ENCODE data around the gene SUSD3.
"Not testable (repeated sequence)": the region's sequence is repeated elsewhere in the genome, so short reads cannot be mapped to it uniquely, and the experiment has no call there.

The SUSD3 gene

GRCh38 chr9:93114169-93114983 lies 55.9 kb downstream of the SUSD3 start:
- no peak for DNase-seq

GRCh38 chr9:93114984-93115335 lies 56.5 kb downstream of the SUSD3 start:
- DNase-seq = no peak

DNA sequence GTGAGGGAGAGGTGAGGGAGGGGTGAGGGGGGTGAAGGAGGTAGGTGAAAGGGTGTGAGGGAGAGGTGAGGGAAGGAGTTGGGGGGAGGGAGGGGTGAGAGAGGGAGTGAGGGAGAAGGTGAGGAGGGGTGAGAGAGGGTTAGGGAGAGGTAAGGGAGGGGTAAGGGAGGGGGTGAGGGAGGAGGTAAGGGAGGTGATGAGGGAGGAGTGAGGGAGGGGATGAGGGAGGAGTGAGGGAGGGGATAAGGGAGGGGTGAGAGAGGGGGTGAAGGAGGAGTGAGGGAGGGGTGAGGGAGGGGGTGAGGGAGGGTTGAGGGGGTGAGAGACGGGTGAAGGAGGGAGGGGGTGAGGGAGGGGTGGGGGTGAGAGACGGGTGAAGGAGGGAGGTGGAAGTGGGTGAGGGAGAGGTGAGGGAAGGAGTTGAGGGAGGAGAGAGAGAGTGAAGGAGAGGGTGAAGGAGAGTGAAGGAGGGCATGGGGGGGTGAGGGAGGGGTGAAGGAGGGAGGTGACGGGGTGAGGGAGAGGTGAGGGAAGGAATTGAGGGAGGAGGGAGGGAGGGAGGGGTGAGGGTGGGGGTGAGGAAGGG lies 57.1 kb downstream of the SUSD3 start:
- DNase-seq = no peak

- DNase-seq = no peak
Measured at GRCh38 chr9:93116072-93116961, 57.8 kb downstream of the SUSD3 start.

DNA sequence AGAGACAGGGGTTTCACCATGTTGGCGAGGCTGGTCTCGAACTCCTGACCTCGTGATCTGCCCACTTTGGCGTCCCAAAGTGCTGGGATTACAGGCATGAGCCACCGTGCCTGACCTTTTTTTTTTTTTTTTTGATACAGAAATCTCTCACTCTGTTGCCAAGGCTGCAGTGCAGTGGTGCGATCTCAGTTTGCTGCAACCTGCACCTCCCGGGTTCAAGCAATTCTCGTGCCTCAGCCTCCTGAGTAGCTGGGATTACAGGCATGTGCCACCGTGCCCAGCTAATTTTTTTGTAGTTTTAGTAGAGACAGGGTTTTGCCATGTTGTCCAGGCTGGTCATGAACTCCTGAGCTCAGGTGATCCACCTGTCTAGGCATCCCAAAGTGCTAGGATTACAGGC lies 59.0 kb downstream of the SUSD3 start:
- not testable (repeated sequence) for DNase-seq

DNA sequence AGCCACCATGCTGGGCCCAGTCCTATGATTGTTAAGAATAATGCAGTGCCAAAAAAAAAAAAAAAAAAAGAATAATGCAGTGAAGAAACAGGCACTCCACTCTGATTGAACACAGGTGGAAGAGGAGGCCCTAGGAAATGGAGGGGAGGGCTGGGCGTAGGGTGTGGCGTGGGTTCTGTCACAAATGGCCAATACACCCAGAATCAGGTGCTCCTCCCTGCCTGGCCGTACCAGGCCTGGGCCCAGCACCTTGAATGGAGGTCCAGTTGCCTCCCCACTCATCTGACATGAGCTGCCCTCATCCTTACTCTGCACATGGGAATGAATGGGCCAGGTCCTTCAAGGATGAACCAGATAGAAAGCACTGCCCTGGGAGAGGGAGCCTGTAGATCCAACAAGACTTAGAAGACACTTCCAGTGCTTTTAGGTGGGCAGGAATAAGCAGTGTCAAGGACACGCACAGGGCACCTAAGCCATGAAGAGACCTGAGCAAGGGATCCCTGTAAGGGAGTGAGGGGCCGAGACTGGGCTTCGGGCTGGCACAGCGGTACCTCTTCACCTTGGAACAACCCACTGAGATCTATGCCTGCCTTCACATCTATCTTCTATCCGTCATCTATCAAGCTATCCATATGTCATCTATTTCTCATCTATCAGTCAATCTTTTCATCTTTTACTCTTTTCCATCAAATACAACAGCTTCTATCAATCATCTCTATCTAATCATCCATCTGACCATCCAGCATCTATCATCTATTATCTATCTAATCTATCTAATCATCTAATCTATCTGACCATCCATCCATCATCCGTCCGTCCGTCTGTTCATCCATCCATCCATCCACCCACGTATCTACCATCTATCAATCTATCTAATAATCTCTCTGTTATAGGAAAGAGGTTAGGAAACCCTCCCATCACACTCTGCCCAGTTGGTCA lies 59.7 kb downstream of the SUSD3 start:
- DNase-seq = no peak

DNA sequence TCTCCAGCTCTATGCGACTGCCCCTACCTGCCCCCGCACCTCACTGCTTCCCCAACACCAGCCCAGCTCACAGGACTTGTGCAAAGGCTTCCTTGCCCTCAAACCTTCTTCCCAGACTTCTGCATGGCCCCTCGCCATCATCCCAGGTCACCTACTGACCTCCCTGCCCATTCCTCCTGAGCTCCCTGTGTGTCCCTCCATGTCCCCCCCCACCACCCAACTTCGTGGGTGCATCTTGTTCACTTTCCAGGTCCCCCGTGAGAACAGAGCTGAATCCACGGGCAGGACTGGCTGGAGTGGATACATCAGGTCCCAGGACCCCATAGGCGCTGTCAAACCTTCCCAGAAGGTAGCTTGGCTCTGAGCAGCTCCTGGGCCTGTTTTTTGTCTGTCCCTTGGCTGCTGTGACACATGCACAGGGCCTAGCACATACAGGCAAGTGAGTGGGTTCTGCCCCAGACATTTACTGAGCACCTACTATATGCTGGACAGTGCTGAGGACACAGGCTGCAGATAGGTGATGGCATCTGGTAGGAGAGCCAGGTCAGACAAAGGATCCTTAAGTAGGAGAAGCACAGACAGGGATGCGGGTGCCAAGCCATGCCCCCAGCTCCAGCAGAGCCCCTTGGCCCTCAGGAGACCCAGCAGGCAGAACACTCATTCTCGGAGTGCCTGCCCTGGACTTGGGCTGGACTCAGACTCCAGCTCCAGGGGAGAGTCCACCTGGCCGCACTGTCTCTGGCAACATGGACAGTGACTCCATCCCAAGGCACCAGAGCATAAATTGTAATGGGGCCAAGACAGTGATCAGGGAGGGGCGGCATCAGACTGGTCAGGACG lies 60.6 kb downstream of the SUSD3 start:
- no peak for DNase-seq

- DNase-seq = no peak
Measured at GRCh38 chr9:93119703-93119952, 61.1 kb downstream of the SUSD3 start.

GRCh38 chr9:93119953-93120845 lies 61.7 kb downstream of the SUSD3 start:
- DNase-seq = no peak

DNA sequence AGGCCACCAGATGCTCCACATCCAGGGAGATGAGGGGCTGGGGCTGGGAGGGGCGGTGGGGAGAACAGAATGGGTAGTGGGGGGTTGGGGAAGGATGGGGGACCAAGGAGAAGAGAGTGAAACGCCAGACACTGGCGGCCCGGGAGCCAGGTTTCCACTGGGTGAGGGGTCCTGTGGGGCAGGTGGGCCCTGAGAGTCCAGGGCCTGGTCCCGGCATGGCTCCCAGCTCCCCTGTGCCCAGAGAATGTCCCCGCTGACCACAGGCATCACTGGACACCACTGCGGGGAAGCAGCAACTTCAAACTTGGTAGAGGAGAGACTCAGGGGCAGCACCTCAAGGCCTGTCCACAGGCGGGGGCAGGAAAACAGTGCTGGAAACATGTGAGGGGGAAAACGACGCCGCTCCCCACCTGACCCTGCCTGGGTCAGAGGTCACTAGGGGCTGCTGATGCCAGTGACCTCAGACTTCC lies 62.4 kb downstream of the SUSD3 start:
- DNase-seq = no peak

DNA sequence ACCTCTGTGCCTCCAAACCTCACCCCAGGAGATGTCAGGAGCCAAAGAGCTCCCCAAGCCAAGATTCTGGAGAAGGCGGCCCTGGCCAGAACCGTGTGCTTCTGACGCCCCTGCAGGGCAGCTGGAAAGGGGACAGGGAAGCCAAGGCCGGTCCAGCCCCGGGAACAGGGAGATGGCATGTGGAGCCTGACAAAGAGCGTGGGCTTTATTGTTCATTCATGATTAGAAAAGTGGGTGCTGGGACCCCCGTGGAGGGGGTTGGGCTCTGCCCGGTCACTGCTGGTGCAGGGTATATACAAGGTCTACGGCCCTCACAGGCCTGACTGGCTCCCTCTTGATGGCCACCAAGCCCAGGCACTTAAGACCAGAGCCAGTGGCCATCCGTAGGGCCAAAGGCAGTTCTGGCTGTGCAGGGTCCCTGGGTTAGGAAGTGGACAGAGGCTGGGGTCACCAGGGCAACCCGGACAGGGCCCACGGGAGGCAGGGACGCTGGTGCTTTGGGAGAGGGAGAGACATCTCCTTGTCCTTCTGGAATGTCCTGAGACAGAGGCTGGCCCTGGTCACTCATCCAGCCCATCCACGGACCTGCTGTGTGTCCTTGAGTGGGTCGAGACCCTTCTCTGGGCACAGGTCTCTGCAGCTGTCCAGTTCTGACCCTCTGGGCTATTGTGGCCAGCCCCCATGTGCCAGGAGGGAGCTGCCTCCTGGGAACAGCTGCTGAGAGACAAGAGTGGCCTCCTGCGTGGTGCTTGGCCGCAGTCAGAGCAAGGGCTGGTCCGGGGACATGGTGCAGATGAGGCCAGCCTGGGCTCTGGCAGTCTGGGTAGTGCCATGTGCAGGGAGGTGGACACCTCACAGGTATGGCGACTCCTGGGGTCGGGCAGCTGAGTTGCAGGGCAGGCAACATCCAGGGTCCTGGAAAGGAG lies 63.1 kb downstream of the SUSD3 start:
- DNase-seq = no peak

DNA sequence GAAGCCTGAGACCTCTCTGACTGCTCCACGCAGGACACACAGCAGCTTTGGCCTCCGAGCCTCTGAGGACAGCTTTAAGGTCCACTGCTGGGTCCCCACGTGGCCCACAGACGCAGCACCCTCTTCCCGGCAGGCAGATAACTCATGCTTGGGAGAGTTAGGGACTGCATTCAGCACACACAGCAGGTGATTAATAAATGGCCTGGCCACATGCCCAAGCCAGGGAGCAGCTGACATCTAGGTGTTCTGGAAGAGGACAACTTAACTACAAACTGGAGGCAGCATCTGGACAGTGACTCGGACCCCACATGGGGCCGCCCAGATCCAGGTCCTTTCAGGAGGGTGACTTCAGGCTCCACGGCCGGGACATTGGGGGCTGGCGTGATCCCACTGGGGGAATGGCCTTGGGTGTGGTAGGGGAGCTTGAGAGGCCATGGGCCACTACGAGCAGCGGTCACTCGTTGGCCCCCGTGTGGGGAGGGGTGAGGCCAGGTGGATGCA lies 64.3 kb downstream of the SUSD3 start:
- DNase-seq = no peak

GRCh38 chr9:93123561-93124283 lies 65.2 kb downstream of the SUSD3 start:
- no peak for DNase-seq

GRCh38 chr9:93124793-93125192 lies 66.3 kb downstream of the SUSD3 start:
- DNase-seq = no peak

DNA sequence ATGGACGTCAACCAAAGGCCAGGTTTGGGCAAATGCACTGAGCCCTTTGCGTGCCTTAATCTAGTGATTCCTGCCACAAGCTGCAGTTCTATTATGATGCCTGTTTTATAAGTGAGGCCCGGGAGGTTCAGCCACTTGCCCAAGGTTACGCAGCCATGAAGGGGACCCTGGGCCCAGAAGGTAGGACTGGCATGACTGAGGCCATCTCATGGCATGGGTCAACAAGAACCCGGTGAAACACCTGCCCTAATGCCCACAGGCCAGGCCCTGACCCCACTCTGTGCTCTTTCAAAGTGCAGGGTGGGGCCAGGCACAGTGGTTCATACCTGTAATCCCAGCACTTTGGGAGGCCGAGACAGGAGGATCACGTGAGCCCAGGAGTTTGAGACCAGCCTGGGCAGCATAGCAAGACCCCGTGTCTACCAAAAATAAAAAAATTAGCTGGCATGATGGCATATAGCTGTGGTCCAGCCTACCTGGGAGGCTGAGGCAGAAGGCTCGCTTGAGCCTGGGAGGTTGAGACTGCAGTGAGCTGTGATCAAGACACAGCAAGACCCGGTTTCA lies 66.9 kb downstream of the SUSD3 start:
- DNase-seq = no peak

DNA sequence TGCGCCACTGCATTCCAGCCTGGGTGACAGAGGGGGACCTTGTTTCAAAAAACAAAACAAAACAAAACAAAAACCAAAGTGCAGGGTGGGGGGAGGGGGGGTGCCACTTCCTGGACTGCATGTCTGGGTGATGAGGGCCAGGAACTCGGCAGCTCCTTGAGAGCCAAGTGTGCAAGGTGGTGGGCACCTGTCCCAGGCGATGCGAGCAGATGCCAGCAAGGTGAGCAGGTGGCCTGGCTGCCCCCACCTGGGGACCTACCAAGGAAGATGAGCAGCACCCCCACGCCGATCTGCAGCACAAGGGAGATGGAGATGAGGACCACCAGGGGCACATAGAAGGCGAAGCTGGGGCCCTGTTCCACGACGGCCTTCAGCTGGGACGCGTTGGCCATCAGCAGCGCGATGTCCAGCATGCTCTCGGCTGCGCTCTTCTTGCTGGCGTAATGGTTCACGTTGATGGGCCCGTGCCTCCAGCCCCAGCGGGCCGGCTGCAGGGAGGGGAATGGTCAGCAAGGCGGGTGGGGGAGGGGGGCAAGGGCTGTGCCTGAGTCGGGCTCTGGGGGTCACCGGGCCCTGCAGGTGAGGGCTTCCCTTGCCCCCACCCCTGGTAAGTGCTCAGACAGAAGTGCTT lies 67.8 kb downstream of the SUSD3 start:
- DNase-seq = no peak

GRCh38 chr9:93126825-93127368 lies 68.4 kb downstream of the SUSD3 start:
- no peak for DNase-seq
